Measurements from ENCODE around the gene ABCA2.

ABCA2 gene

GRCh38 chr9:137031904-137032640 lies 4.0 kb upstream of the ABCA2 start, which contains the start of gene FUT7:
Gene FUT7, minus strand, starts transcription at chr9:137032088. Its CDS starts 97 bp downstream, at chr9:137031991.
- Mint-ChIP-seq H3K4me3 (peak within 1 kb of the TSS; percentile 57), H3K36me3 (no peaks in the 10 kb centered on the region), H3K27me3 (no peaks in the 10 kb centered on the region), H3K4me1 (ENCODE audit: low read depth) (peaks cover 42% of the 10 kb centered on the region), H3K9me3 (ENCODE audit: low read depth) (no peaks in the 10 kb centered on the region), H3K27ac (no peak within 1 kb of the TSS)

DNA sequence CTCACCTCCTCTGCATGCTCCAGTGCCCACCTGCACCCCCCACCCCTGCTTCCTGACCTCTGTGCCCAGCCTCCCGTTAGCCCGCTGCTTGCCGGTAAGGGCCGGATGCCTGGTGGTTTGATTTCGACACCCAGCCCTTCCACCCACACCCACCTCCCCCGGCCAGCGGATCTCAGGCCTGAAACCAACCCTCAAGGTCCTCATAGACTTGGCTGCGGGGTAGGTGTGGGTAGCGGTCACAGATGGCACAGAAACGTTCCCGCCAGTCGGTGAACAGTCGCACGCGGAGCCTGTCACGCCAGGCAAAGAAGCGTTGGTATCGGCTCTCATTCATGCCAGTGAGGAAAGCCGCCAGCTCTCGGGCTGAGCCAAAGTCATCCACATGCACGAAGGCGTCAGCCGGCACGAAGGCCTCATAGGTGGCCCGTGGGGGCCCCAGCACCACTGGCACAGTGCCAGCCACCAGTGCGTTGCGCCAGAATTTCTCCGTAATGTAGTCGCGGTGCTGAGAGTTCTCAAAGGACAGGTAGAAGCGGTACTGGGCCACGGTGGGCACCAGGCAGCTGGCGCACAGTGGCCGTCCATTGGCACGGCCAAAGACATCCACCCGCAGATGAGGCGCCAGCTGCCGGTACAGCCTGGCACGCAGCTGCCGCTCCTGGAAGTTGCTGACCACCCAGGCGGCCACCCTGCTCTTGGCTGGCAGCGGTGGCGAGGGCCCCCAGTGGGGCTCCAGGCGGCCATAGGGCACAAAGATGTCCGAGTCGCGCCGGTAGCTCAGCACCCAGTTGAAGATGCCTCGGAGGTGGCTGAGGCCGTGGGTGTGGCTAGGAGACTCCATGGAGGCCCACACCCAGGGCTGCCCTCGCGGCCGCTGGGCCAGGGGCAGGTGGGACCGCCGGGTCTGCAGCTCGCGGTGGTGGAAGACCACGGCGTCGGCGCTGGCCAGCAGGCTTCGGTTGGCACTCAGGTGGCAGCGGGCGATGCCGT lies 2.8 kb upstream of the ABCA2 start:
- Mint-ChIP-seq H3K36me3 (no peaks in the 10 kb centered on the region), H3K4me1 (ENCODE audit: low read depth) (peaks cover 46% of the 10 kb centered on the region), H3K9me3 (ENCODE audit: low read depth) (no peaks in the 10 kb centered on the region), H3K27ac (peak overlapping the region; percentile 68), H3K4me3 (peak overlapping the region; percentile 57), H3K27me3 (no peaks in the 10 kb centered on the region)

DNA sequence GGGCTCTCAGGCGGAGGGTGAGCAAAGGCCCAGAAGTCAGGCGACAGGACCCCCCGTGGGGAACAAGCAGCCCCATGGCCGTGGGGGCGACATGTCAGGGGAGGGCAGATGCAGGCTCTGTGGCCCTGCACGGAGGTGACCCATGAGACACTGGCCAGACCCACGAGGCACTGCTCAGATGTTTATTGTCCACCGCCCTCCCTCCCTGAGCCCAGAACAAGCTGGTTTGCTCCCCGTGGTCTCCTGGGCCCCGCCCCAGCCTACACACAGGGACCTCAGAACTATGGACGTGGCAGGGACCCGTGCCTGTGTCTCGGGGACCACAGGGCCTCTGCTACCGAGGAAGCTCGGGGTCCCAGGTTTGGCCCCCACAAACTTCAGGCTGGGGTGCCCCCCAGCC lies 2.0 kb upstream of the ABCA2 start:
- Mint-ChIP-seq H3K27me3 (no peaks in the 10 kb centered on the region), H3K4me1 (ENCODE audit: low read depth) (peaks cover 46% of the 10 kb centered on the region), H3K36me3 (no peaks in the 10 kb centered on the region), H3K4me3 (no peak overlapping the region), H3K9me3 (ENCODE audit: low read depth) (no peaks in the 10 kb centered on the region), H3K27ac (no peak overlapping the region)

DNA sequence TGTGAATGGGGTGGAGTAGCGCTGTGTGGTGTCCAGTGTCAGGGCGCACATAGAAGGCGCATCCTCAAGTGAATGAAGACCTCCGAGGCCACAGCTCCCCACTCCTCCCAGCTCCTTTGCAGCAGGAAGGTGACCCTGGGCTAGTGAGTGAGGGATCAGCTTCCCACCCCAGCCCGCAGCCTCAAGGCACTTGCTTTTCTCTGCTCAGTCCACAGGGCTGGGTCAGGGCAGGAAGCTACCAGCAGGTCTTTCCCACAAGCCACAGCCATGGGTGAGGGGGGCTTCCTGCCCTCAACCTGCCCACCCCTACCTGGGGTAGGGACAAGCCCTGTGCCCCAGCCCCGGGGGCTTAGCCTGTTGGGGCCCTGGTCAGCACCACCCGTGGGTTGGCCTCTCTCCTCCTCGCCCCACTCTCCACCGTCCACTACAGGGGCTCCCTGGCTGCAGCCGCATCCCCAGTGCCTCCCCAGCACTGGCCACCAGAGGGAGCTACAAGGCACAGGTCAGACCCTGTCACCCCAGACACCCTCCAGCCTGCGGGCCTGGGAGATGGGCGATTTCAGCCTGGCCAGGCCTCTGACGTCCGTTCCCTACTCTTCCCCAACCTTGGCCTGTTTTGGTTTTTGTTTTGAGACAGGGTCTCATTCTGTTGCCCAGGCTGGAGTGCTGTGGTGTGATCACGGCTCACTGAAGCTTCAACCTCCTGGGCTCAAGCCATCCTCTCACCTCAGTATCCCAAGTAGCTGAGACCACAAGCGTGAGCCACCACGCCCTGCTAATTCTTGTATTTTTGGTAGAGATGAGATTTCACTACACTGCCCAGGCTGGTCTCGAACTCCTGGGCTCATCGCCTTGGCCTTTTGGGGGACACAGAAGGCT lies 1.3 kb upstream of the ABCA2 start:
- Mint-ChIP-seq H3K9me3 (ENCODE audit: low read depth) (no peaks in the 10 kb centered on the region), H3K36me3 (no peaks in the 10 kb centered on the region), H3K4me1 (ENCODE audit: low read depth) (peaks cover 40% of the 10 kb centered on the region), H3K27me3 (no peaks in the 10 kb centered on the region), H3K4me3 (peak overlapping the region; percentile 75), H3K27ac (no peak overlapping the region)

DNA sequence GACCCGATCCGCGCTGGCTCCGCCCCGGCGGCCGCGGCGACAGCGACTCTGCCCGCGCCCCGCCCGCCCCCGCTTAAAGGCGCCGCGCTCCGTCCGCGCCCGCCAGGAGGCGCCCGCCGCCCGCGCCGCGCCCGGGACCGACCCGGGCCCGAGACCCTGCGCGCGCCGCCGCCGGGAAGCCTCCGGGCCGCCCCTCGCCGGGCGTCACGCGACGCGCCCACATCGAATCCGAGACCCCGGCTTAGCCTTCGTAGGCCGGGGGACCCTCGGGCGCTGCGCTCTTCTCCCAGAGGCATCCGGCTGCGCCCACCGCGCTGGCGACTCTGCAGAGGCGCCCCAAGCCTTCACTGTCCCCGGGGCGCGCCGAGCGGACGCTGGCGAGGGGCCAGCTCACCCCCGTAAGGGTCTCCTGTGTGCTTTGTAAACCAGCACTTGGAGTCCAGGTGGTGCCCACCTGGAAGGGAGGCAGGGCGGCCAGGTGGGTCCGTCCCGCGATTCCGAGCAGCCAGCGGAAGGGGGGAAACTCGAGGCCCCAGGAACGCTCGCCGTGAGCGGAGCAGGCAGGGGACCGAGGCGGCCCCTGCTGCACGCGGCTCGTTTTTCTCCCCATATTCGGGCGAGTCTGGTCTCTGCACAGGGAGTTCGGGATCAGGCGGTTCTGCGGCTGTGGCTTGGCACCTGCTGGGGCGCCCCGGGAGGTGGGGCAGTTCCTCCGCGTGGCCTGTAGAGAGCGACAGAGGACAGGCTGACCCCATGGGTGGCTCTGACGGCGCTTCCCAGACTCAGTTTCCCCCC lies 423 bp upstream of the ABCA2 start:
- Mint-ChIP-seq H3K27ac (no peak overlapping the region), H3K9me3 (ENCODE audit: low read depth) (no peaks in the 10 kb centered on the region), H3K27me3 (no peaks in the 10 kb centered on the region), H3K4me3 (peak overlapping the region; percentile 73), H3K36me3 (no peaks in the 10 kb centered on the region), H3K4me1 (ENCODE audit: low read depth) (peaks cover 37% of the 10 kb centered on the region)

DNA sequence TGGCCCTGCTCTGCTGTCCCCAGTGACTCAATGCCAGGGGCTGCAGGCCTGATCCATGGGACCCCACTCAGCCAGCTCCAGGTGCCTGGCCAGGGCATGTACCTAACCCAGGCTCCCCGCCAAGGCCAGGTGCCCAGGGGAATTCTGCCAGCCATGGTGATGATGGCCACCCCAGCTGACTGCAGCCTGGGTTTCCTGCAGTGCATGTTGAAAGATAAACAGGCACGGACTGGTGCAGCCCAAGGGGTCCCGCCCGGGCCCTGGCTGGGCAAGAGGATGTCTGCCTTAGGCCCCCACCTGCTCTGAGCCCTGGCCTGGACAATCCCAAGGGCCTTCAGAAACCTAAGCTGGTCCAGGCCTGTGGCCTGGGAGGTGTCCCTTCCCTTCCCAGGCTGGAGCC lies 1.2 kb downstream of the ABCA2 start:
- H3K4me3 Mint-ChIP-seq: peak overlapping the region; percentile 81
- no peaks in the 10 kb centered on the region for H3K36me3 Mint-ChIP-seq
- no peak overlapping the region for H3K27ac Mint-ChIP-seq
- H3K9me3 Mint-ChIP-seq (ENCODE audit: low read depth): no peaks in the 10 kb centered on the region
- H3K27me3 Mint-ChIP-seq: no peaks in the 10 kb centered on the region
- peaks cover 25% of the 10 kb centered on the region for H3K4me1 Mint-ChIP-seq (ENCODE audit: low read depth)

DNA sequence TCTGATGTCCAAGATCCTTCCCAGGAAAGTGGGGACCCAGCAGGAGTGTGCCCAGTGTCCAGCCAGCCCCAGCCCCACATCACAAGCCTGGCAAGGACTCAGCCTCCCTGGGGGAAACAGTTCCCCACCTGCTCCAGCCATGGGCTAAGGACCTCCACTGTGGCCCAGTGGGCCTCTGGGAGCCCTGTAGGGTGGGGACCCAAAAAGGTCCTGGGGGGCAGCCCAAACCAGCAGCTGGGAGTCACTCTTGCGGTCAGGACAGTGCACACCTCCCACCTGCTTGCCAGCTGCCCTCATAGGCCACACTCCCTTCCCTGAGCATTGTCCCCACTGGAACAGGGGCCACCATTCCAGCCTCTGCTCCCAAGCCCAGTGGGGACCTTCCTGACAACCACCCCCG lies 1.7 kb downstream of the ABCA2 start:
- H3K9me3 Mint-ChIP-seq (ENCODE audit: low read depth): no peaks in the 10 kb centered on the region
- no peaks in the 10 kb centered on the region for H3K27me3 Mint-ChIP-seq
- no peaks in the 10 kb centered on the region for H3K36me3 Mint-ChIP-seq
- peaks cover 24% of the 10 kb centered on the region for H3K4me1 Mint-ChIP-seq (ENCODE audit: low read depth)
- no peak overlapping the region for H3K27ac Mint-ChIP-seq
- H3K4me3 Mint-ChIP-seq: no peak overlapping the region

DNA sequence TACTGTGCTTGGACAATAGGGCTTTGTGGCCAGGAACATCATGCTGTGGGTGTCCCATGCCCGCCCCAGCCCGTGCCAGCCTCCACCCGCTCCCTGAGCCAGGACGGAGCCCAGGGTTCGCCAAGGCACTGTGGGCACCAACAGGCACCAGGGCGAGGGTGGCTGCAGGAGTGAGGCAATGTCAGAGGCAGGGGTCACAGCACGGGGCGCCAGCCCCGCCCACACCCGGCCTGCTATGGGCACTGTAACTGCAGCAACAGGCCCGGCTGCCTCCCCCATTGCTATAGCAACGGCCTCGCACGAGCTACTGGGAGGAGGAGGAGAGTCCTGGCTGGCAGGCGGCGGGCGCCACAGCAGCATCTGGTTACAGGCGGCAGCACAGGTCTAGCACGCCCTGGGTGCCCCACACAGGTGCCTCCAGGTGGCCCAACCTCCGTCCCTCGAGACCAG lies 2.5 kb downstream of the ABCA2 start:
- Mint-ChIP-seq H3K9me3 (ENCODE audit: low read depth) (no peaks in the 10 kb centered on the region), H3K4me1 (ENCODE audit: low read depth) (peaks cover 20% of the 10 kb centered on the region), H3K27ac (no peak overlapping the region), H3K27me3 (no peaks in the 10 kb centered on the region), H3K4me3 (no peak overlapping the region), H3K36me3 (no peaks in the 10 kb centered on the region)

DNA sequence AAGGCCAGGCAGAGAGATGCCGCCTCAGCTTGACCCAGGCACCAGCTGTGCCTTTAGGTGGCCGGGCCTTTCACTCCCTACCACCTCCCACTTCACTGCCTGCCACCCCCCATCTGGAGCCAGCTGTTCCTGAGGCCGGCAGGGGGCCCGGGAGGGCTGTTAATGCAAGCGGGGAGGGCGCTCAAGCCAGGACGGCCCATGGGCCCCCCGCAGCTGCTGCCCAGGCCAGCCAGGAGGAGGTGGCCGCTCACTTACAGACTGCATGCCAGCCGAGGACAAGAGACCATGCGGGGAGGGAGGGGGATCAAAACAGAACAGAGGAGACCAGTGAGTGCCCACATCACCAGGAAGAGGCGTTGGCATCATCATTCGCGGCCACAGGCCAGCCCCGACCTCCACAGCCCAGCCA lies 4.5 kb downstream of the ABCA2 start:
- Mint-ChIP-seq H3K9me3 (ENCODE audit: low read depth) (no peaks in the 10 kb centered on the region), H3K27ac (no peak overlapping the region), H3K36me3 (no peaks in the 10 kb centered on the region), H3K4me3 (no peak overlapping the region), H3K4me1 (ENCODE audit: low read depth) (peaks cover 7% of the 10 kb centered on the region), H3K27me3 (no peaks in the 10 kb centered on the region)

DNA sequence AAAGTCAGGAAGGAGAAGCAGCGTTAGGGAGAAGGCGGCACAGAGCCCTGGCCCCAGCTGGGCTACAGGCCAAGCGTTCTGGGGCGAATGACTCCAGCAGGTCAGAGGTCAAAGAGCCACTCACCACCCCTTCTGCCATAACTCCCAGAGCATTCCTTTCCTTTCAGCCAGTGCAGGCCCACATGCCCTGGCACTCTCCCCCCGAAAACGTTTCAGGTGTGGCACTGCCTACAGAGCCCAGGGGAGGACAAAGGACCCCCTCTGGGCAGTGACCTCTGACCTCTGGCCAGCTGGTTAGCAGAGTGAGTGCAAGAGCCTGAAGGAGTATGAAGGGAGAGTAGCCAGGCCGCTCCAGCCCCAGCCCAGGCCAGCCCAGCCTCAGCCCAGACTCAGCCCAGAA lies 4.9 kb downstream of the ABCA2 start:
- Mint-ChIP-seq H3K27me3 (no peaks in the 10 kb centered on the region), H3K36me3 (no peaks in the 10 kb centered on the region), H3K4me1 (ENCODE audit: low read depth) (peaks cover 7% of the 10 kb centered on the region), H3K27ac (no peak overlapping the region), H3K4me3 (no peak overlapping the region), H3K9me3 (ENCODE audit: low read depth) (no peaks in the 10 kb centered on the region)

DNA sequence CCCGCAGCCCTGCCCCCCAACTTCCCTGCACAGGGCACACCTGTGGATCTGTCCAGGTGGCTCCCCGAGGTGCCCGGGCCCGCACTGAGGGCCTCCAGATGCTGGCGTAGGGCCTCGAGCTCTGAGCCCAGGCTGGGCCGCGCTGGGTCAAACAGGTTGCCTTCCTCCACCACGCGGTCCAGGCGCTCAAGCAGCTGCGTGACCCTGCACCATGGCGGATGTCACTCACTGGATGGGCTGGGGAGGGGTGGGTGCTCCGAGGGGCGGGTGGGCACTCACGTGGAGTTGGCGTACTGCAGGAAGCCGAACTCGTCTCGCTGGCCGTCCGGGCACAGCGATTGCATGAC lies 5.4 kb downstream of the ABCA2 start:
- no peak overlapping the region for H3K4me3 Mint-ChIP-seq
- no peaks in the 10 kb centered on the region for H3K9me3 Mint-ChIP-seq (ENCODE audit: low read depth)
- H3K27ac Mint-ChIP-seq: no peak overlapping the region
- no peaks in the 10 kb centered on the region for H3K36me3 Mint-ChIP-seq
- H3K27me3 Mint-ChIP-seq: no peaks in the 10 kb centered on the region
- peaks cover 7% of the 10 kb centered on the region for H3K4me1 Mint-ChIP-seq (ENCODE audit: low read depth)

DNA sequence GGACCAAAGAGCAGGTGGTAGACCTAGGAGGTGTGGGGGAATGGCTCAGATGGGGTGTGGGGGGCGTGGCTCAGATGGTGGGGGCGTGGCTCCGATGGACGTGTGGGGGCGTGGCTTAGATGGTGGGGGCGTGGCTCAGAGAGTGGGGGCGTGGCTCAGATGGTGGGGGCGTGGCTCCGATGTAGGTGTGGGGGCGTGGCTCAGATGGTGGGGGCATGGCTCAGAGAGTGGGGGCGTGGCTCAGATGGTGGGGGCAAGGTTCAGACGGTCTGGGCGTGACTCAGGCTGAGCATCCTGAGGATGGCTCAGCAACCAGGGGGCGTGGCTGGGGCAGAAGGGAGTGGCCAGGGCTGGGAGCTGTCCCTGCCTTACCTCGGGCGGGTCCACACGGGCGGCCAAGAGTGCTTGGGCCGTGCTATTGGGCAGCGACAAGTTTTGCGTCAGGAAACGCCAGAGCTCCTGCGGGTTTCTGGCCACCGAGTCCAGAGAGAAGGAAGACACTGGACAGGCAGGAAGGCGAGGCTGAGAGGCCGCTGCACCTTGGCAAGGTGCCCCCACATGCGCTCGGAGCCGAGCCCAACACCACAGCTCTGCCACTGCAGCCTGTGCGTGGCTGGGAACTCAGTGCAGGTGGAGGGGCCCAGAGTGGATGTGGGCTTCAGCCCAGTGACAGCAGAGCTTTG lies 5.9 kb downstream of the ABCA2 start:
- Mint-ChIP-seq H3K27ac (no peak overlapping the region), H3K27me3 (no peaks in the 10 kb centered on the region), H3K9me3 (ENCODE audit: low read depth) (no peaks in the 10 kb centered on the region), H3K36me3 (no peaks in the 10 kb centered on the region), H3K4me3 (no peak overlapping the region), H3K4me1 (ENCODE audit: low read depth) (peaks cover 5% of the 10 kb centered on the region)

DNA sequence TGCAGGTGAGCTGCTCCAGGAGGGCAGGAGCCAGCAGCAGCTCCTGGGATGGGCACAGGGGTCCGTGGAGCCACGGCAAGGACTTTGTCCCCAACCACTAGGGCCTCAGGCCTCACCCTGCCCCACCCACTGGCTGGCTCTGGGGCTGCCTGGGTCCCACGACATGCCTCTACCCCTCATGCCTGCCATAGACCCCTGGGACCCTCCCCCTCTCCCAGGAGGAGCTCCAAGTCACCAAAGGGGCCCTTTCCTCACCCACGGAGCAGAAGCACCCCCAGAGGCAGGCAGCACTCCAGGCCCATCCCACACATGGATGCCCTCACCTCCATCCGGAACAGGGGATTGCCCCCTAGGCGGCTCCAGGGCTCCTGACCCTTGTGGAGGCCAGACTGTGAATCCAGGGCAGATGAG lies 6.5 kb downstream of the ABCA2 start:
- Mint-ChIP-seq H3K27me3 (no peaks in the 10 kb centered on the region), H3K4me3 (no peak overlapping the region), H3K36me3 (no peaks in the 10 kb centered on the region), H3K27ac (no peak overlapping the region), H3K9me3 (ENCODE audit: low read depth) (no peaks in the 10 kb centered on the region), H3K4me1 (ENCODE audit: low read depth) (peaks cover 3% of the 10 kb centered on the region)

All from activated naive CD8-positive, alpha-beta T cell (primary cell).